GM18520 (cell line): ENCODE data around the gene GGA1.

ENCODE experiments used
- ATAC-seq: cut with Tn5 transposase; IDR thresholded peaks from one replicate; pipeline ENCODE4 v1.9.1; 2021; ENCODE audit not compliant: unreplicated experiment

GGA1 gene

DNA sequence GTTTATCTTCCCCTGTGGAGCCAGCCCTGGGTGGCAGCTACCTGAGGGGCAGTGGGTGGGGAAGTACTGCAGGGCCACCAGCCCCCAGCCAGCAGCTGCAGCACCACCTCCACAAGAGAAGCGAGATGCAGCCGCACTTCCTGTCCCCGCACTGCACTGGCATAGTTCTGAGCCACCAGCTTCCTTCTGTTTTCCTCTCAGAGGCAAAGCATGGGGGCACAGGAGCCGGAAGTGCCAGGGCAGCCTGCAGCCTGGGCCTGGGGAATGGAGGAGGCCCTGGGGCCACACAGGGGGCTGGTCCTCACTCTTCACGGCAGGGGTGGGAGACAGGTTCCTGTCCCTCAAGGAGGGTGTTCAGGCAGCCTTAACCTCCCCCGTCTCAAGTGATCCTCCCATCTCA is 18.9 kb downstream of the GGA1 start:
- ATAC-seq: no peak

- no peak for ATAC-seq
These were observed 20.2 kb downstream of the GGA1 start for GRCh38 chr22:37628830-37629229.

DNA sequence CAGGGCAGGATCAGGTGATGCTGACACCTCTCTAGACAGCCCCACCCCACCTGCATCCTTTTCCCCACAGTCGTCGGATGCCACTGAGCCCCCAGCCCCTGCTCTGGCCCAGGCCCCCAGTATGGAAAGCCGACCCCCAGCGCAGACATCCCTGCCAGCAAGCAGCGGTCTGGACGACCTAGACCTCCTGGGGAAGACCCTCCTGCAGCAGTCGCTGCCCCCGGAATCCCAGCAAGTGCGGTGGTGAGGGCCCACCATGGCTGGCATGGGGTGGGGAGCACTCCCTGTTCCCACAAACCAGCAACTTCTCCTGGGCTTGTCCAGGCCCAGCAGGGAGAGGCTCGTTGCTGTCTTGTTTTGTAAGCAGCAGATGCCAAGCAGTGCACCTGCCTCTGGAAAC is 21.3 kb downstream of the GGA1 start:
- no peak for ATAC-seq

- no peak for ATAC-seq
These were observed 22.3 kb downstream of the GGA1 start for GRCh38 chr22:37630839-37631435.

- ATAC-seq: no peak
These were observed 23.0 kb downstream of the GGA1 start for GRCh38 chr22:37631448-37632173.

GRCh38 chr22:37632174-37633088 is 23.8 kb downstream of the GGA1 start:
- no peak for ATAC-seq

- ATAC-seq: peak; percentile 59
These were observed 24.5 kb downstream of the GGA1 start for GRCh38 chr22:37633089-37633624.

DNA sequence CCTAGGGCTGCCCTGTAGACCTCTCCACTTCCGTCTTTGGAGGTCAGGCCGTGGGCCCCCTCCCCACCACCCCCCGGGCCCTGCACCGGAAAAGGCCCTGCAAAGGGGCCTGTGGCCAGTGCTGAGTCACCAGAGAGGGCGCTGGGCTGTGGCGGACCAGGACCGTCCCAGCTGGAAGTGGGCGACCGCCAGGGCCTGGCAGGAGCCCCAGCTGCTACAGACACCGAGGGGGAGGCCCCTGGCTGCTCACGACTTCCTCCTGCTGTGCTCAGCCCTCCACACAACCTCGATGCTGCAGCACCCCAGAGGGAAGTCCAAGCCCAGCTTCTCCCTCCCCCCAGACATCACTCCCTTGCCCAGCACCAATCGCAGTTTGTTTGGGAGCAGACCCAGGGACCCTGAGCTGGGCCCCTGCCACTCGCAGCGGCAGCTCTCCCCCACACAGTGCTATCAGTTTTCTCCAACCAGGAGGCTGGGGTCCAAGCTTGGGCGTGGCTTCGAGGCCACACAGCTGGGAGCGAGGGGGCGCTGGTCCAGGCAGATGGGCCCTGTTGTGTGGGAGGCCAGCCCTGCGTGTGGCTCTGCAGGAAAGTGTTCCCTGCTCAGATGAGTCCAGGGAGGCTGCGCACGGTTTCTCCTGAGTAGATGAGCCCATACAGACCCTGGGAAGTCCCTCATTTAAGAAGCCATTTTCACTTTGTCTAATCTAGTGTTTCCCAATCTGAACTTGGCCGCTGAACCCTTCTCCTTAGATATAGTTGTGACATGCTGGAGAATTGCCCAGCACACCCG is 25.2 kb downstream of the GGA1 start:
- ATAC-seq: peak; percentile 41

DNA sequence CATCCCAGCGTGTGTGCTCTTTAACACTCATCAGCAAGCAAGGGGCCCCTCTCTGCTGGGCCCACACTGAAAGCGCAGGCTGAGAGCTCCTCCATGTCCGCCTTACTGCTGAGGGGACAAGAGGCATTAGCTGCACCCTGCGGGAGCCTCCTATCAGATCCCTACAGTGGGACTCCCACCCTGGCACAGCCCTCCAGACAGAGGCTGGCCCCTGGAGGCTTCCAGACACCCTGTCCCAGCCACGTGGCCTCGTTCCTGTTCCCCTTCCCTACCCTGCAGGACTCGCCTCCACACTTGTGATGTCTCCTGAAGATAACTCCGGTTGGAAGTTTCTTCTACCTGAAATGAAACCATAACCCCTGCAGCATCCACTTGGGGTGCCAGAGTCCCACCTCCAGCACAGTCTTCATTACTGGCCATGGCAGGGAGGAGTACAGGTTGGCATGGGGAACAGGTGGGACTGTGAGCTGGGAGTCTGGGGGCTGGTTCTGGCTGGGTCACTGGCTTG is 25.8 kb downstream of the GGA1 start:
- no peak for ATAC-seq

- ATAC-seq: no peak
These were observed 26.5 kb downstream of the GGA1 start for GRCh38 chr22:37635157-37635556.

DNA sequence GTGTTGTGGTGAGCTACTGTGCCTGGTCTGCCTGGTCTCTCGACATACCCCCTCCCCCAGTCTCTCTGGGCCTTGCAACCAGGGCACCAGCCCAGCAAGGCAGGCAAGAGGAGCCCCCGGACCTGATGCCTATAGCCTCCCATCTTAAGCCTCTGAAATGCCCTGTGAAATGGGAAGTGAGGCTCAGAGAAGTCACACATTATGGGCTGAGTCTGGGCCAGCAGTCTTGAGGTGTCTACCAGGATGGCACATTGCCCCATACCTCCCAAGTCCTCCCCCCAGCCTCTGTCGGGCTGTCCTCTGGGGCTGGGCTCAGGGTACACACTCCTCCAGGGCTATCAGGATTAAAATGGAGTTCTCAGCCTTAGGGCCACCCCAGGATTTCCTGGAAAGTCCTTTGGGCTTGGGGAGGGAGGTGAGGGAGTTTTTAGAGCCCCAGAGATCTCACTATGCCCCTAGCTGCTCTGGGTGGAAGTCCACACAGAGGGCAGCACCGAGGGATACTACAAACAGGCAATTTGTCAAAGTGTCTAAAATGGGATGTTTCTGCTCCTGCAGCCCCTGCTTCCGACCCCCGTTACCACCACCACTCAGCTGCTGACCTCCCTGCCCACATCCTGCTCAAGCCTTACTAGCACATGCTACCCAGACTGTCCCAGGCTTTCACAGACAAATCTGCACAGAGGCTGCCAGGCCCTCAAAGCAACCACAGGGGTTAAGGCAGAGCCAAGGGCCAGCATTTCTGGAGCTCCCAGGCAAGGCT is 27.7 kb downstream of the GGA1 start:
- no peak for ATAC-seq

GRCh38 chr22:37636949-37637273 is 28.3 kb downstream of the GGA1 start:
- no peak for ATAC-seq

- ATAC-seq: no peak
These were observed 29.9 kb downstream of the GGA1 start for GRCh38 chr22:37638391-37639069.

DNA sequence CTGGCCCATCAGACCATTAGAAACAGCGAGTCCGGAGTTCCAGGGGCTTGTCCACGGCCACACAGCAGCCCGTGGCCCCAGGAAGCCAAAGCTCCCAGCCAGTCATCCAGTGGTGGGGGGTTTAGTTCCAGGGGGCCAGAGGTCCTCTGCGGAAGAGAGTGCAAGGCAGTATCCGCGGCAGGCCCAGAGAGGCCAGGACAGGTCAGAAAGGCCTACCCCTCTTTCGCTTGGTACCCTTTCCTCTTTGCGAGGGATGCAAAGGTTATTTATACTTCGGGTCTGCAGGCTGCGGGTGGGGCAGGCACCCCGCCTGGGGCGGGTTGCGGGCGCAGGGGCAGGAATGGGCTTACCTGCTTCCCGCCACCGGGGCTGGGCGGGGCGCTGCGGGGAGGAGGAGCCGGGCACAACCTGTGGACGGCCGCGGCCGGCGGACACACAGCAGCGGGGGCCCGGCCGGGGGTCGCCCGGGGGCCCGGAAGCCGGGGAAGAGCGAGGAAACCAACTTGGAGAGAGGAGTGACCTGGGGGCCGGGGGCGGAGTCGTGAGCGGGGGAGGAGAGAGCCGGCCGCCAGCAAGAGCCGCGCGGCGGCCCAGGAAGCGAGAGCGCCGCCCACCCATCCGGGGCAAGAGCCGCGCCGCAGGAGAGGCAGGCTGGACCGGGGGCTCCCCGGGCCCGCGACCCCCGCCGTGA is 30.6 kb downstream of the GGA1 start, which contains the start of gene SH3BP1:
TSS of gene SH3BP1 (plus strand) at position 600 of the 691 bp plus-strand sequence. CDS start 119 bp downstream, outside the sequence.
- no peak for ATAC-seq

DNA sequence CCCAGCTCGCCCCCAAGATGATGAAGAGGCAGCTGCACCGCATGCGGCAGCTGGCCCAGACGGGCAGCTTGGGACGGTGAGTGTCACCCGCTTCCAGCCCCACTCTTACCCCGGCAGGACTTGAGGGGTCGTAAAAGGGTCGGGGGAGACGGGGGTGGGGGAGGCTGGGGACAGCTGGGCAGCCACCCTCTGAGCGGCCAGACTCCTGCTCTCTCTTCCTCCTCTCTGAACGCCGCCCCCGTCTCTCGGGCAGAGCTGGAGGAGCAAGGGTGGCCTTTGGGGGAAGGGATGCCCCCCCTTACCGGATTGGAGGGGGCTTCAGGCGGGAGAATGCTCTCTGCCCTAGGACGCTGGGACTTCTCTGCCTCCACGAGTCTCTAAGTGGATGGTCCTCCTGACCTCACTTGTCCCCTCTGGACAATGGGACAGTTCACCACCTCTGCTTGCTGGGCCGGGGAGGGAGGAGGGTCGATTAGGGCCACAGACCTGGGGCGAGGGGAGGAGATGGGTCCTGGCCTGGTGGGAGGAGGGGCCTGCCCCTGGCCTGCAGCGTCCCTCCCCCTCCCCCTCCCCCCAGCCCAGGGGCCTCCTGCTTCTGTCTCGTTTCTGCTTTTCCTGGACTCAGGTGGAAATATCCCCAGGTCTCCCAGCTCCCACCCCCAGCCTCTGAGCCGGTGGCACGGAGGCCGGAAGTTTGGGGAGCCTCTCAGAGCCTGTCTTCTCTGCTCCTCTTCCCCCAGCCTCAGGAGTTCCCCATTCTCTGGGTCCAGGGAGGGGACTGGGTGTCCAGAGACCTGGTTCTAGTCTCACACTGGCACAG is 31.3 kb downstream of the GGA1 start:
- ATAC-seq: no peak

DNA sequence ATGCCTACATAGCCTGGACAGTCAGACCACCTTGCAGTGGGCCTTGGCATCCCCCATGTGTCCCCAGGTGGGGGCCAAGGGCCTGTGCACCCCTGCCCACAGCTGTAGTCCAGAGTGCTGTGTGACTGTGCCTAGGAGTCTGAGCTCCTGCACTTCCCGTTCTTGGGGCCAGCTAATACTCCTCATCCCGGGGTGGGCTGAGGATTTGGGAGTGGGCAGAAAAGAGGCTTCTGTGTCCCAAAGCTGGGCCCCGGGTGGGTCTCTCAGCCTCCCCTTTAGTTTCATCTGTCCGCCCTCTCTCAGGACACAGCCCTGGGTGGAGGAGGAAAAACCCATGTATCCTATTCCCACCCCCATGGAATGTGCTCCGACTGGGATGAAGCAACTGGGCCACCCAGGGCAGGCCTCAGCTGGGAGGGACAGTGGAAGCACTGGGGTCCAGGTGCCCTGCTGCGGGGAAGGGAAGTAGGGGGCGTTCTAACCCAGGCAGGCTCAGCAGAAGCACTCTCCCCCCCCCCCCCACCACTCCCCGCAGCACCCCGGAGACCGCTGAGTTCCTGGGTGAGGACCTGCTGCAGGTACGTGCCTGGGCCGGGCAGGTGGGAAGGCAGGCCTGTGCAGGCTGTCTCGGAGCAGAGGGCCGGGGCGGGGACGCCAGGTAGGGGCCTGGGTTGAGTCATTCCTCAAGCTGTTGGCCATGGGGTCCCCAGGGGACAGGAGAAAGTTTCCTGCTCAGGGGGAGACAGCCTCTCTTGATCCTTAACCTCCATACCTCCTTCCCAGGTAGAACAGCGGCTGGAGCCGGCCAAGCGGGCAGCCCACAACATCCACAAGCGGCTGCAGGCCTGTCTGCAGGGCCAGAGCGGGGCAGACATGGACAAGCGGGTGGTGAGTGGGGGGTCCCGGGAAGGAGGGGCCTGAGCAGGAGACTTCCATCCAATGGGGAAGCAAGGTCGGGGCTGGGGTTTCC is 32.2 kb downstream of the GGA1 start:
- no peak for ATAC-seq

- ATAC-seq: no peak
These were observed 32.9 kb downstream of the GGA1 start for GRCh38 chr22:37641561-37641949.
